NB4 (cell line): Measurements from ENCODE around the gene LMCD1.

Source experiments
- CTCF ChIP-seq: IDR thresholded peaks from one replicate; pipeline ENCODE4 v1.5.1; 2012; ENCODE audit warnings: low read depth, low read length
- MYC ChIP-seq: IDR thresholded peaks from 2 replicates; pipeline ENCODE4 v1.6.1; 2011; ENCODE audit warnings: low read depth, low read length
- POLR2A ChIP-seq: IDR thresholded peaks from 2 replicates; pipeline ENCODE4 v1.6.1; 2011; ENCODE audit warnings: mild to moderate bottlenecking; ENCODE audit not compliant: insufficient read length; ENCODE audit errors: extremely low read depth

- TF ChIP-seq CTCF (no peak), POLR2A (no peak), MYC (no peak)
Observed at GRCh38 chr3:8604988-8605387, 103.4 kb downstream of the LMCD1 start.
